ENCODE measurements around the gene ABCC9.

DNA sequence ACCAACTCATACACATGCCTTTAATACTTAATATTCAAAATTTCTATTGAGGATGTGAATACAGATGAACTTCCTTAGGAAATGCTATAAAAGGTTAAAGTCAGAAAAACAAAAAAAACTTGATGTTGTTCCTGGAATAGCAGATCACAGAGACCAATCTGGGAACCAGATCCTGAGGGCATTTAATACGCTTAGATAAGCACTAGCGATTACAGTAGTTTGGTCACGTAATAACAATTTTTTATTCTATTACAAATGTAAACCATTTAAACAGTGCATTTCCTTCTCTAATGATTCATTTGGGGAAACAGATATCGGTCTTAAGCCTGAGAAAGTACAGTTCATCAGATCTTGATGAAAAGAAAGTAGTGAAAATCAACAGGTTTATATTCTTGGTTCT, 30.8 kb upstream of the ABCC9 start:
- TF ChIP-seq, protein P1, sequence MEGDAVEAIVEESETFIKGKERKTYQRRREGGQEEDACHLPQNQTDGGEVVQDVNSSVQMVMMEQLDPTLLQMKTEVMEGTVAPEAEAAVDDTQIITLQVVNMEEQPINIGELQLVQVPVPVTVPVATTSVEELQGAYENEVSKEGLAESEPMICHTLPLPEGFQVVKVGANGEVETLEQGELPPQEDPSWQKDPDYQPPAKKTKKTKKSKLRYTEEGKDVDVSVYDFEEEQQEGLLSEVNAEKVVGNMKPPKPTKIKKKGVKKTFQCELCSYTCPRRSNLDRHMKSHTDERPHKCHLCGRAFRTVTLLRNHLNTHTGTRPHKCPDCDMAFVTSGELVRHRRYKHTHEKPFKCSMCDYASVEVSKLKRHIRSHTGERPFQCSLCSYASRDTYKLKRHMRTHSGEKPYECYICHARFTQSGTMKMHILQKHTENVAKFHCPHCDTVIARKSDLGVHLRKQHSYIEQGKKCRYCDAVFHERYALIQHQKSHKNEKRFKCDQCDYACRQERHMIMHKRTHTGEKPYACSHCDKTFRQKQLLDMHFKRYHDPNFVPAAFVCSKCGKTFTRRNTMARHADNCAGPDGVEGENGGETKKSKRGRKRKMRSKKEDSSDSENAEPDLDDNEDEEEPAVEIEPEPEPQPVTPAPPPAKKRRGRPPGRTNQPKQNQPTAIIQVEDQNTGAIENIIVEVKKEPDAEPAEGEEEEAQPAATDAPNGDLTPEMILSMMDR (conservative IDR thresholded peaks at IDR 0.05 in 1 of 2, IDR thresholded peaks at IDR 0.05 in 1 of 2; ENCODE audit: extremely low read depth in 1 of 2, insufficient read depth in 1 of 2, low read depth in 1 of 2, low read length in 2 of 2): no peak
- TF ChIP-seq EZH2 (IDR thresholded peaks at IDR 0.05; ENCODE audit: borderline replicate concordance, low read length): no peak

Data from mammary epithelial cell (primary cell).